GM21447 (cell line): Measurements from ENCODE around the gene C2orf78.
"Not testable (repeated sequence)": the region's sequence is repeated elsewhere in the genome, so short reads cannot be mapped to it uniquely, and the experiment has no call there.

Source experiments
- ATAC-seq: cut with Tn5 transposase; IDR thresholded peaks from one replicate; pipeline ENCODE4 v1.9.1; 2021; ENCODE audit not compliant: unreplicated experiment

C2orf78 gene

GRCh38 chr2:73778867-73779466 is 5.0 kb upstream of the C2orf78 start:
- ATAC-seq = not testable (repeated sequence)

- peak; percentile 99 for ATAC-seq
Measured at GRCh38 chr2:73779467-73780236, 4.3 kb upstream of the C2orf78 start, which contains the start of gene DUSP11. TSS of gene DUSP11 (minus strand) at chr2:73780103. CDS start at chr2:73779974, 129 bp downstream.

DNA sequence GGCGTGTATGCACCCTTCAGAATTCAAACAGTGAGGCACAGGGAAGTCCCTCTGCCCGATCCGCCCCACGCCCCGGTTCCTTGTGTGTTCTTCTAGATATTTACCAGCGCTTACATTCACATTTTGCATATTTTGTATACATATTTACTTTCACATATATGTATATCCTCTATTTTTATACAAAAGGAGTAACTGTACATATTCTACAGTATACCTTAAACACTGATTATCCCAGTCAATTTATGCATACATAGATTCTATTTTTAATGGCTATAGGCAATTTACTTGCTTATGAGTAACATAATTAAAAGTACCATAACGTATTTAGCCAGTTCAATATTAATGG is 3.8 kb upstream of the C2orf78 start:
- no peak for ATAC-seq

DNA sequence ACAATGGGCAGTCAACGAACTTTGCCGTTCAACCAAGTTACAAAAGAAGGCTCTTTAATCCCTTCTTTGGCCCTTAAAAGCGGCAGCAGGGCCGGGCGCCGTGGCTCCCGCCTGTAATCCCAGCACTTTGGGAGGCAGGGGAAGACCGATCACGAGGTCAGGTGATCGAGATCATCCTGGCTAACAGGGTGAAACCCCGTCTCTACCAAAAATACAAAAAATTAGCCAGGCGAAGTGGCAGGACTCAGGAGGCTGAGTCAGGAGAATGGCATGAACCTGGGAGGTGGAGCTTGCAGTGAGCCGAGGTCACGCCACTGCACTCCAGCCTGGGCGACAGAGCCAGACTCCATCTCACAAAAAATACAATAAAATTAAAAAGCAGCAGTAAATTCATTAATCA is 581 bp upstream of the C2orf78 start:
- ATAC-seq = not testable (repeated sequence)

DNA sequence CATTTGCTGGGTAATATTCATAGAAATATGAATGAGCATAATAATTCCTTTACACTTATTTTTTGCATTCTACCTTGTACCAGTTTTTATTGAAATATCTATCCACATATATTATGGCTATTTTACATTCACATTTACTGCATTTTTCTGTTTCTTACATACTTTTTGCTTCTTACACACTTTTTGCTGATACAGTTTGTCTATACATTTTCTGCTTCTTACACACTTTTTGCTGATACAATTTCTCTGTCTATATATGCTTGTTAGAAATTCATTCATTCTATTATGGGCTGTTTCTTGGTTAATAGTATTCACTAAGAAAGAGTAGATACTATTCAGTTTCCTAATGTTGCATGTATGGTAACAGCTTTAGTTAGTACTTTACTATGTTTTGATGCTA is 27.9 kb downstream of the C2orf78 start:
- no peak for ATAC-seq

DNA sequence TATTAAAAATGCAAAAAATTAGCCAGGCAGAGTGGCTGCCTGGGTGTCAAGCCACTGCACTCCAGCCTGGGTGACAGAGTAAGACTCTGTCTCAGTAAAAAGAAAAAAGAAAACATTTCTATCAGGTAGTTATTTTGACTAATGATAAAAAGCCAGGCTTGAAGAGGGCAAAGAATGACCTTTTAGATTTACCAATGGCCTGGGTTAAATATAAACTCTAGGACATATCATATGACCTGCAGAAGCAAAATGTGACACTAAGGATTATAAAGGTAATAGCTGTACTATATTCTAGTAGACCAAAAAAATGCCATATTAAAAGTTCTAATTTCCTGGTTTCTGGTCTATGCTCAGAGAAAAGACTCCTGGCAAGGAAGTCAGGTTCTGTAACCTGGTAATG is 28.7 kb downstream of the C2orf78 start:
- ATAC-seq = no peak

- no peak for ATAC-seq
Measured at GRCh38 chr2:73818296-73818695, 34.3 kb downstream of the C2orf78 start.

GRCh38 chr2:73821227-73821626 is 37.2 kb downstream of the C2orf78 start:
- ATAC-seq = peak; percentile 77

GRCh38 chr2:73821669-73822068 is 37.7 kb downstream of the C2orf78 start:
- ATAC-seq = no peak

GRCh38 chr2:73822276-73822675 is 38.3 kb downstream of the C2orf78 start:
- ATAC-seq = peak; percentile 63

GRCh38 chr2:73822991-73823390 is 39.0 kb downstream of the C2orf78 start:
- no peak for ATAC-seq

- ATAC-seq = no peak
Measured at GRCh38 chr2:73823416-73823815, 39.4 kb downstream of the C2orf78 start.

- ATAC-seq = no peak
Measured at GRCh38 chr2:73823916-73824523, 40.0 kb downstream of the C2orf78 start.

DNA sequence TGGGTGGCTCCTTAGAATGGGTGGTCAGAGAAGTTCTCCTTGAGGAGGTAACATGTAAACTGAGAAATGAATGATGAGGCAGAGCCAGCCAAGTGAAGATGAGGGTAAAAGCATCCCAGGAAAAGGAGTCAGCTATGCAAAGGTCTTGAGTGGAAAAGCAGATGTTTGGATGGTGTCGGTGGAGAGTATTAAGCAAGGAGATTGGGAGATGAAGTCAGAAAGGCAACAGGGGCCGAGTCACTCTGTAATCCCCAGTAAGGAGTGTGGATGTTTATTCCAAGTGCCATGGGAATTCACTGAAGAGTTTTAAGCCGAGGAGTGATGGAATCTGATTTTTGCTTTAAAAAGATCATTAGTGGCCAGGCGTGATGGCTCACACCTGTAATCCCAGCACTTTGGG is 41.4 kb downstream of the C2orf78 start:
- no peak for ATAC-seq

DNA sequence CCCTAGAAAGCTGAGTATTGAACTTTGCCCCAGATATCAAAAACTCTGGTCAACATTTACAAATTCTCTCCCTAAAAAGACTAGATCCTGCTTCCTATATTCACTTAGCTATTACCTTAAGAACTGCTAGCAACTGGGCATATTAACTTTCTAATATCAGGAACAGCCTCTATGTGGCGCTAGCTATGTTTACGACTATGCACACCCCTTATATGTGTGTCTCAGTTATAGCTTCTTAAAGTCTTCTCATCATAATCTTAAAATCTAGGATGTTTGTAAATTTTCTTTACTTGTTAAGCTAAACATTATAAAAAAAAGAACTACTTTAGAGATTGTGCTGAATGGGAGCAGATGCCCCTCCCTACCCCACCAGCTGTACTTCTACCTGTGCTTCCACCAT is 43.0 kb downstream of the C2orf78 start:
- no peak for ATAC-seq

DNA sequence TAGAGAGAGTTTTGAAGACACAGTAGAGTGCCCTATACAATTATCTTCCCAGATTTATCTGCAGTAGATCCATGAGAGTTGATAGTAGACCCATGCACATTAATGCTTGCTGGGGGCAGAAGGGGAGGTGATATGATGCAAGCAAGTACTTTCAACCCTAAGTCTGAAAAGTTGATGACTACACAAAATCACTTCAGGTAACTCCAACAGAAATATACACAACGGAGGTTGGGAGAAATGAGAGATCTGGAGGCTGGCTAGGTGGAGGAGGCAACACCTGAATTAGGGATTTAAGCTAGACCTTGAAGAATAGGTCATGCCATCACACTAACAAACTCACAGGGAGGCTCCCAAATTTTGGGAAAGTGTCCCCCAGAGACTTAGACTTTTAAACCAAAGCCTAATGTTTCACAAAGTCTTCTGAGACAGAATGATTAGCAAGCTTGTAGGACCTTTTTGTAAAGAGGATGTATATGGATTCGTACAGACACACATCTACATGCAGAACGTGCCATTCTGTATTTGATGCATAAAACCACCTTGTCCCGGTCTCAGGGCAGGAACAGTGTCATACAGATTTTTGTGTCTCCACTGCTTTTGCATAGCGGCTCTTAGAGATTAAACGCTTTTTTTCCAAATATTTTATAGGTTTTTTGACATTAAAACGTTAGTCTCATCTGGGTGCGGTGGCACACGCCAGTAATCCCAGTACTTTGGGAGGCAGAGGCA is 43.8 kb downstream of the C2orf78 start:
- ATAC-seq = no peak

- no peak for ATAC-seq
Measured at GRCh38 chr2:73828389-73828817, 44.4 kb downstream of the C2orf78 start.

GRCh38 chr2:73828818-73829570 is 45.0 kb downstream of the C2orf78 start, which contains the start of gene STAMBP:
TSS of gene STAMBP (plus strand) at chr2:73828961. CDS start at chr2:73830857, 1,896 bp downstream.
- peak; percentile 93 for ATAC-seq

DNA sequence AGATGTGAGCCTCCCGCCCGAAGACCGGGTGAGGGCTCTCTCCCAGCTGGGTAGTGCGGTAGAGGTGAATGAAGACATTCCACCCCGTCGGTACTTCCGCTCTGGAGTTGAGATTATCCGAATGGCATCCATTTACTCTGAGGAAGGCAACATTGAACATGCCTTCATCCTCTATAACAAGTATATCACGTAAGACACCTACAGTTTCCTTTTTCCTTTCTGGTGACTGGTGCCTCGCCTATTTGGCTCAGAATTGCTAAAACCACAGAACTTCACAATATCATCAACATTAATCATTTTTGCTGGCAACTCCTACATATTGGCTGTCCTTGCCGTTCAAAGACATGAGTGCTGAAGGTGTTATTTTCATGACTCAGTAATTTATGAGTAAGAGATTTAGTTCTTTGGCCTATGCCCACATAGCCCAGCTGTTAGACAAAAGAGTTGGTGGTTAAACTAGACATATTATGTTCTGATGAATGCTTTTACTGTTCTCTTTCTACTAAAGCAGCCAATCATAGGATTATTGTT is 47.0 kb downstream of the C2orf78 start:
- no peak for ATAC-seq

- ATAC-seq = no peak
Measured at GRCh38 chr2:73832930-73833329, 48.9 kb downstream of the C2orf78 start.
